SK-N-SH (cell line): Measurements from ENCODE around the gene RASL11B. TPM values are rescaled to one million over a fixed set of nuclear protein-coding genes. Genes with fewer than 3 reads are reported as not detected.

Experiments
- CTCF ChIA-PET: fragments of 300-600, 350-600 bp; formaldehyde crosslinking; extraction: SDS; loops from one replicate; lab custom pipeline; 2021; lab: Yijun Ruan, JAX
- POLR2A ChIA-PET: fragments of 350-600 bp; sonication (Branson Sonifier 250); formaldehyde crosslinking; extraction: SDS; loops from one replicate; lab custom pipeline; 2020; ENCODE audit warnings: antibody characterized with exemption, inconsistent platforms; lab: Yijun Ruan, JAX
- DNase-seq: peaks from one replicate; pipeline ENCODE4 v3.0.0; 2012
- H2AFZ ChIP-seq: fragments of 200-600 bp; sonication (generic); 2 replicates; pipeline ENCODE4 v1.8.1; 2016; ENCODE audit warnings: antibody characterized with exemption, mild to moderate bottlenecking, low read depth
- H3F3A ChIP-seq: fragments of 200-600 bp; sonication (generic); replicated peaks from 2 replicates; pipeline ENCODE3; 2016; ENCODE audit warnings: antibody characterized with exemption, mild to moderate bottlenecking; ENCODE audit not compliant: insufficient read depth
- H3K27ac ChIP-seq, 2 experiments: fragments of 200-500 bp in 1 of 2; fragments of 200-600 bp in 1 of 2; sonication (Bioruptor generic) in 1 of 2; sonication (generic), shearing (Covaris generic) in 1 of 2; 2 replicates each; pipeline versions ENCODE4 v1.5.1 to v1.6.1; 2014 to 2016; ENCODE audit warnings: low read depth in 2 of 2, inconsistent platforms in 1 of 2, low read length in 1 of 2, mild to moderate bottlenecking in 1 of 2, mixed read lengths in 1 of 2
- H3K27me3 ChIP-seq: fragments of 200-600 bp; sonication (generic), shearing (Covaris generic); 2 replicates; pipeline ENCODE4 v1.6.1; 2016; ENCODE audit warnings: mixed run types; ENCODE audit not compliant: insufficient read depth
- H3K36me3 ChIP-seq, 2 experiments: fragments of 200-500 bp in 1 of 2; fragments of 200-600 bp in 1 of 2; sonication (Bioruptor generic) in 1 of 2; sonication (generic) in 1 of 2; replicated peaks in 1 of 2; 2 replicates each; pipeline versions ENCODE3 to v1.5.1; 2014 to 2016; ENCODE audit warnings: low read length in 1 of 2, mild to moderate bottlenecking in 1 of 2; ENCODE audit not compliant: insufficient read depth in 2 of 2, control insufficient read depth in 1 of 2
- H3K4me1 ChIP-seq, 2 experiments: fragments of 200-500 bp in 1 of 2; fragments of 200-600 bp in 1 of 2; sonication (Bioruptor generic) in 1 of 2; sonication (generic), shearing (Covaris generic) in 1 of 2; 2 replicates each; pipeline versions ENCODE4 v1.5.1 to v1.6.1; 2014 to 2016; ENCODE audit warnings: low read depth in 1 of 2, low read length in 1 of 2, mixed run types in 1 of 2; ENCODE audit not compliant: insufficient read depth in 2 of 2, control insufficient read depth in 1 of 2
- H3K4me2 ChIP-seq: fragments of 200-600 bp; sonication (generic), shearing (Covaris generic); 2 replicates; pipeline ENCODE4 v1.6.1; 2017; ENCODE audit warnings: mixed run types
- H3K4me3 ChIP-seq, 2 experiments: fragments of 200-500 bp in 1 of 2; fragments of 200-600 bp in 1 of 2; sonication (Bioruptor generic) in 1 of 2; sonication (generic), shearing (Covaris generic) in 1 of 2; 2 replicates each; pipeline versions ENCODE4 v1.5.1 to v1.8.1; 2014 to 2016; ENCODE audit warnings: low read depth in 2 of 2, inconsistent platforms in 1 of 2, low read length in 1 of 2, mild to moderate bottlenecking in 1 of 2, mixed read lengths in 1 of 2, moderate library complexity in 1 of 2
- H3K79me2 ChIP-seq: fragments of 200-600 bp; sonication (generic); 2 replicates; pipeline ENCODE4 v1.8.1; 2017; ENCODE audit warnings: mild to moderate bottlenecking; ENCODE audit not compliant: insufficient read depth
- H3K9ac ChIP-seq: fragments of 200-600 bp; sonication (generic); 2 replicates; pipeline ENCODE4 v1.6.1; 2017; ENCODE audit warnings: mixed run types
- H3K9me2 ChIP-seq: fragments of 200-600 bp; sonication (generic); 2 replicates; pipeline ENCODE4 v1.6.1; 2017; ENCODE audit warnings: mixed run types
- H3K9me3 ChIP-seq: fragments of 200-600 bp; sonication (generic); 2 replicates; pipeline ENCODE4 v1.6.1; 2017; ENCODE audit warnings: mixed run types, mild to moderate bottlenecking, moderate library complexity
- H4K20me1 ChIP-seq: fragments of 200-600 bp; sonication (generic); 2 replicates; pipeline ENCODE4 v1.6.1; 2017; ENCODE audit warnings: mild to moderate bottlenecking, mixed run types; ENCODE audit not compliant: insufficient read depth
- FOXM1 ChIP-seq: IDR thresholded peaks from 2 replicates; pipeline ENCODE4 v1.4.0; 2012; ENCODE audit warnings: low read depth, mild to moderate bottlenecking
- GABPA ChIP-seq: IDR thresholded peaks from 2 replicates; pipeline ENCODE4 v1.4.0; 2012; ENCODE audit warnings: low read depth, mild to moderate bottlenecking
- NRF1 ChIP-seq: IDR thresholded peaks from 2 replicates; pipeline ENCODE4 v1.6.1; 2012; ENCODE audit warnings: low read depth, mild to moderate bottlenecking, low read length
- RFX5 ChIP-seq: IDR thresholded peaks from 2 replicates; pipeline ENCODE4 v1.6.1; 2012; ENCODE audit warnings: mild to moderate bottlenecking, improper control_type of control experiment, low read length
- RXRA ChIP-seq: IDR thresholded peaks from 2 replicates; pipeline ENCODE4 v1.4.0; 2012; ENCODE audit warnings: low read depth, mild to moderate bottlenecking, borderline replicate concordance
- SIN3A ChIP-seq: IDR thresholded peaks from 2 replicates; pipeline ENCODE4 v1.6.1; 2012; ENCODE audit warnings: low read depth, mild to moderate bottlenecking, low read length, moderate library complexity, borderline replicate concordance
- SMC3 ChIP-seq: IDR thresholded peaks from 2 replicates; pipeline ENCODE4 v1.6.1; 2012; ENCODE audit warnings: low read depth, low read length, improper control_type of control experiment
- TAF1 ChIP-seq: IDR thresholded peaks from 2 replicates; pipeline ENCODE4 v1.6.1; 2012; ENCODE audit warnings: low read depth, mild to moderate bottlenecking, low read length, moderate library complexity, borderline replicate concordance
- TEAD4 ChIP-seq: IDR thresholded peaks from 2 replicates; pipeline ENCODE4 v1.4.0; 2012; ENCODE audit warnings: mild to moderate bottlenecking, borderline replicate concordance; ENCODE audit not compliant: insufficient read depth
- YY1 ChIP-seq: IDR thresholded peaks from 2 replicates; pipeline ENCODE4 v1.4.0; 2012; ENCODE audit warnings: low read depth, mild to moderate bottlenecking
- WGBS: methylation state at CpG from one replicate; pipeline ENCODE4 v1.1.6; 2017; ENCODE audit warnings: low lambda C conversion rate; 5-methylcytosine and 5-hydroxymethylcytosine counted together
- polyA plus RNA-seq, 3 experiments: library from polyadenylated mRNA; depleted of rRNA; stranded (reverse); fragments of >200 nt; gene quantifications; 2 replicates each; pipeline ENCODE4 v1.2.3, GENCODE V29; 2012
- TF ChIP-seq, protein P1 (sequence below): IDR thresholded peaks from 2 replicates; pipeline ENCODE4 v1.6.1; 2012; ENCODE audit warnings: mild to moderate bottlenecking, low read depth, low read length, moderate library complexity
- TF ChIP-seq, protein P2 (sequence below): IDR thresholded peaks from 2 replicates; pipeline ENCODE4 v1.4.0; 2012; ENCODE audit warnings: low read depth
- TF ChIP-seq, protein P3 (sequence below): fragments of 150-350 bp; IDR thresholded peaks from 2 replicates; pipeline ENCODE4 v1.6.1; 2017; ENCODE audit warnings: antibody characterized with exemption, low read length, low read depth, borderline replicate concordance
- TF ChIP-seq, protein P4 (sequence below): IDR thresholded peaks from 2 replicates; pipeline ENCODE4 v1.4.0; 2012; ENCODE audit warnings: low read depth, borderline replicate concordance
- TF ChIP-seq, protein P5 (sequence below): fragments of 200-600 bp; sonication (generic); IDR thresholded peaks from 2 replicates; pipeline ENCODE4 v1.6.1; 2017; ENCODE audit warnings: antibody characterized with exemption, mild to moderate bottlenecking, moderate library complexity

The RASL11B gene
- polyA plus RNA-seq, 1 of the 3 experiments (the other 2 are of a cell fraction): 0.54 TPM

DNA sequence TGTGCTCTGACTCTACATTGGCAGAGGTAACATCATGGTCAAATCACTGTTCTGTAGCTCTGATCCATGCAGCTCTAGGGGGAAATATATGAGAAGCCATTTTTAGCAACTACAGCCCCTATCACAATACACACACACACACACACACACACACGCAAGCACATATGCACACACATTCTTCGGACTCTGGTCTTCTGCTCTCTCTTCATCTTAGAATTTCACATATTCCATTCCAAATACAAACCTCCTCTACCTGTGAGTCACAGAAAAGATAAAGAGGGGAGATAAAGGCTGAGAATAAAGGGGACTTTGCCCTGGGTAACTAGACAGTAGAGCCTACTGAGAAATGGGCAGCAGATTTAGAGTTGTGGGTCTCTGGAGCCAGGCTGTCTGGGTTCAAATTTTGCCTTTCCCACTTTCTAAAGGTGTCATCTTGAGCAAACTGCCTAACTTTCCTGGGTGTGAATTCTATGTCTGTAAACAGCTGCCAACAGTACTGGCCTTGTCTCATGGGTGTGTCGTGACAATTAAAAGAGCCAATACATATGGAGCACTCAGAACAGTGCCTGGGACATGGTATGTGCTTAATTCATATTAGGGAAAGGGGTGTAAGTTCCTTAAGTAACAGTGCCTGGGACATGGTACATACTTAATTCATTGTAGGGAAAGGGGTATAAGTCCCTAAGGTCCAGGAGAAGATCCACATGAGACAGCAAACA is 11.6 kb upstream of the RASL11B start:
- peaks cover 18% of the 10 kb centered on the region for H3F3A ChIP-seq
- DNase-seq: no peak
- no peak for TF ChIP-seq SIN3A
- no peak for TF ChIP-seq GABPA
- no peak for TF ChIP-seq YY1
- TF ChIP-seq RXRA: no peak
- TF ChIP-seq, protein P1, sequence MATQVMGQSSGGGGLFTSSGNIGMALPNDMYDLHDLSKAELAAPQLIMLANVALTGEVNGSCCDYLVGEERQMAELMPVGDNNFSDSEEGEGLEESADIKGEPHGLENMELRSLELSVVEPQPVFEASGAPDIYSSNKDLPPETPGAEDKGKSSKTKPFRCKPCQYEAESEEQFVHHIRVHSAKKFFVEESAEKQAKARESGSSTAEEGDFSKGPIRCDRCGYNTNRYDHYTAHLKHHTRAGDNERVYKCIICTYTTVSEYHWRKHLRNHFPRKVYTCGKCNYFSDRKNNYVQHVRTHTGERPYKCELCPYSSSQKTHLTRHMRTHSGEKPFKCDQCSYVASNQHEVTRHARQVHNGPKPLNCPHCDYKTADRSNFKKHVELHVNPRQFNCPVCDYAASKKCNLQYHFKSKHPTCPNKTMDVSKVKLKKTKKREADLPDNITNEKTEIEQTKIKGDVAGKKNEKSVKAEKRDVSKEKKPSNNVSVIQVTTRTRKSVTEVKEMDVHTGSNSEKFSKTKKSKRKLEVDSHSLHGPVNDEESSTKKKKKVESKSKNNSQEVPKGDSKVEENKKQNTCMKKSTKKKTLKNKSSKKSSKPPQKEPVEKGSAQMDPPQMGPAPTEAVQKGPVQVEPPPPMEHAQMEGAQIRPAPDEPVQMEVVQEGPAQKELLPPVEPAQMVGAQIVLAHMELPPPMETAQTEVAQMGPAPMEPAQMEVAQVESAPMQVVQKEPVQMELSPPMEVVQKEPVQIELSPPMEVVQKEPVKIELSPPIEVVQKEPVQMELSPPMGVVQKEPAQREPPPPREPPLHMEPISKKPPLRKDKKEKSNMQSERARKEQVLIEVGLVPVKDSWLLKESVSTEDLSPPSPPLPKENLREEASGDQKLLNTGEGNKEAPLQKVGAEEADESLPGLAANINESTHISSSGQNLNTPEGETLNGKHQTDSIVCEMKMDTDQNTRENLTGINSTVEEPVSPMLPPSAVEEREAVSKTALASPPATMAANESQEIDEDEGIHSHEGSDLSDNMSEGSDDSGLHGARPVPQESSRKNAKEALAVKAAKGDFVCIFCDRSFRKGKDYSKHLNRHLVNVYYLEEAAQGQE: no peak
- H3K9me3 ChIP-seq: no peaks in the 10 kb centered on the region
- H3K4me1 ChIP-seq: peaks cover 11 to 12% of the 10 kb centered on the region in 2 experiments; a peak in 3 of 4 replicates
- no peak overlapping the region for H2AFZ ChIP-seq
- WGBS: 80% methylated on average over 3 of the region's 3 CpGs
- H3K27me3 ChIP-seq: no peaks in the 10 kb centered on the region
- no peaks in the 10 kb centered on the region for H3K36me3 ChIP-seq
- H3K4me2 ChIP-seq: no peak overlapping the region
- no peaks in the 10 kb centered on the region for H3K79me2 ChIP-seq
- no peak overlapping the region for H3K27ac ChIP-seq
- CTCF ChIA-PET: interaction anchor here (2.7 kb wide), 1 partner anchor 132 kb away, joined by 8 read pairs; no protein-coding TSS in a partner anchor
- H3K9me2 ChIP-seq: no peaks in the 10 kb centered on the region
- POLR2A ChIA-PET: no interaction called here
- H4K20me1 ChIP-seq: no peaks in the 10 kb centered on the region
- no peak overlapping the region for H3K9ac ChIP-seq
- H3K4me3 ChIP-seq: no peak overlapping the region

DNA sequence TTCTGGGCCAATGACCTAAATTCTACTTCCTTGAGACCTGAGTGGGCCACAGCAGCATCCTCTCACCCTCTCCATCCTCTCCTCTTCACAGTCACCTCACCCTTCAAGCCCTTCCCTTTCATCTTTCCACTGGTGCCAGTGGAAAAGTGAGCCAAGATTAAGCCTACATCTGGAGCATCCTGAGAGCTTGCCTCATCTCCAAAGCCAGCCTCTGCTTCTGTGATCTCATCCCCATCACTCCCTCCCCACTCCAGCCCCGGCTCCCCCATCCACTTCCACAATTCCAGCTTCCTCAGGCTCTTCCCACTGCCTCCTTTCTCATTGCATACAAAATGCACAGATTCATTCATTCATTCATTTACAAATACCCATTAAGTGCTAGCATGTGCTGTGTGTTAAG is 10.1 kb upstream of the RASL11B start:
- POLR2A ChIA-PET: interaction anchor here (1.1 kb wide), 1 partner anchor 17 kb away, joined by 3 read pairs; no protein-coding TSS in a partner anchor
- H3K9ac ChIP-seq: no peak overlapping the region
- no peak overlapping the region for H3K4me3 ChIP-seq
- CTCF ChIA-PET: interaction anchor here (0.9 kb wide), 1 partner anchor 11 kb away, joined by 3 read pairs; no protein-coding TSS in a partner anchor
- H3K79me2 ChIP-seq: no peaks in the 10 kb centered on the region
- TF ChIP-seq, protein P2, sequence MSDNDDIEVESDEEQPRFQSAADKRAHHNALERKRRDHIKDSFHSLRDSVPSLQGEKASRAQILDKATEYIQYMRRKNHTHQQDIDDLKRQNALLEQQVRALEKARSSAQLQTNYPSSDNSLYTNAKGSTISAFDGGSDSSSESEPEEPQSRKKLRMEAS: no peak
- TF ChIP-seq, protein P3, sequence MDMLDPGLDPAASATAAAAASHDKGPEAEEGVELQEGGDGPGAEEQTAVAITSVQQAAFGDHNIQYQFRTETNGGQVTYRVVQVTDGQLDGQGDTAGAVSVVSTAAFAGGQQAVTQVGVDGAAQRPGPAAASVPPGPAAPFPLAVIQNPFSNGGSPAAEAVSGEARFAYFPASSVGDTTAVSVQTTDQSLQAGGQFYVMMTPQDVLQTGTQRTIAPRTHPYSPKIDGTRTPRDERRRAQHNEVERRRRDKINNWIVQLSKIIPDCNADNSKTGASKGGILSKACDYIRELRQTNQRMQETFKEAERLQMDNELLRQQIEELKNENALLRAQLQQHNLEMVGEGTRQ: no peak
- TF ChIP-seq, protein P4, sequence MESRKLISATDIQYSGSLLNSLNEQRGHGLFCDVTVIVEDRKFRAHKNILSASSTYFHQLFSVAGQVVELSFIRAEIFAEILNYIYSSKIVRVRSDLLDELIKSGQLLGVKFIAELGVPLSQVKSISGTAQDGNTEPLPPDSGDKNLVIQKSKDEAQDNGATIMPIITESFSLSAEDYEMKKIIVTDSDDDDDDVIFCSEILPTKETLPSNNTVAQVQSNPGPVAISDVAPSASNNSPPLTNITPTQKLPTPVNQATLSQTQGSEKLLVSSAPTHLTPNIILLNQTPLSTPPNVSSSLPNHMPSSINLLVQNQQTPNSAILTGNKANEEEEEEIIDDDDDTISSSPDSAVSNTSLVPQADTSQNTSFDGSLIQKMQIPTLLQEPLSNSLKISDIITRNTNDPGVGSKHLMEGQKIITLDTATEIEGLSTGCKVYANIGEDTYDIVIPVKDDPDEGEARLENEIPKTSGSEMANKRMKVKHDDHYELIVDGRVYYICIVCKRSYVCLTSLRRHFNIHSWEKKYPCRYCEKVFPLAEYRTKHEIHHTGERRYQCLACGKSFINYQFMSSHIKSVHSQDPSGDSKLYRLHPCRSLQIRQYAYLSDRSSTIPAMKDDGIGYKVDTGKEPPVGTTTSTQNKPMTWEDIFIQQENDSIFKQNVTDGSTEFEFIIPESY: no peak
- TF ChIP-seq, protein P5, sequence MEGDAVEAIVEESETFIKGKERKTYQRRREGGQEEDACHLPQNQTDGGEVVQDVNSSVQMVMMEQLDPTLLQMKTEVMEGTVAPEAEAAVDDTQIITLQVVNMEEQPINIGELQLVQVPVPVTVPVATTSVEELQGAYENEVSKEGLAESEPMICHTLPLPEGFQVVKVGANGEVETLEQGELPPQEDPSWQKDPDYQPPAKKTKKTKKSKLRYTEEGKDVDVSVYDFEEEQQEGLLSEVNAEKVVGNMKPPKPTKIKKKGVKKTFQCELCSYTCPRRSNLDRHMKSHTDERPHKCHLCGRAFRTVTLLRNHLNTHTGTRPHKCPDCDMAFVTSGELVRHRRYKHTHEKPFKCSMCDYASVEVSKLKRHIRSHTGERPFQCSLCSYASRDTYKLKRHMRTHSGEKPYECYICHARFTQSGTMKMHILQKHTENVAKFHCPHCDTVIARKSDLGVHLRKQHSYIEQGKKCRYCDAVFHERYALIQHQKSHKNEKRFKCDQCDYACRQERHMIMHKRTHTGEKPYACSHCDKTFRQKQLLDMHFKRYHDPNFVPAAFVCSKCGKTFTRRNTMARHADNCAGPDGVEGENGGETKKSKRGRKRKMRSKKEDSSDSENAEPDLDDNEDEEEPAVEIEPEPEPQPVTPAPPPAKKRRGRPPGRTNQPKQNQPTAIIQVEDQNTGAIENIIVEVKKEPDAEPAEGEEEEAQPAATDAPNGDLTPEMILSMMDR: no peak
- TF ChIP-seq NRF1 (no peak), FOXM1 (no peak), RFX5 (no peak), SMC3 (no peak), TEAD4 (no peak), YY1 (no peak), TAF1 (no peak)
- 0 out of 2 replicates have a peak overlapping the region, but pooled peaks have one; percentile 64 for H3K4me2 ChIP-seq
- 81% methylated on average over 1 of the region's 1 CpG for WGBS
- H3K27me3 ChIP-seq: no peaks in the 10 kb centered on the region
- H3K9me3 ChIP-seq: no peaks in the 10 kb centered on the region
- no peaks in the 10 kb centered on the region for H4K20me1 ChIP-seq
- DNase-seq: no peak
- H3K9me2 ChIP-seq: no peaks in the 10 kb centered on the region
- no peaks in the 10 kb centered on the region for H3K36me3 ChIP-seq
- no peak overlapping the region for H2AFZ ChIP-seq
- H3K4me1 ChIP-seq: peaks cover 8 to 12% of the 10 kb centered on the region in 2 experiments; a peak in 3 of 4 replicates
- peaks cover 18% of the 10 kb centered on the region for H3F3A ChIP-seq
- no peak overlapping the region for H3K27ac ChIP-seq
